ENCODE results near the gene CILP2.

GRCh38 chr19:19502808-19503602, 35.1 kb upstream of the CILP2 start:
- TF ChIP-seq MEF2A (IDR thresholded peaks at IDR 0.05; ENCODE audit: borderline replicate concordance, low read depth) (no peak), YY1 (IDR thresholded peaks at IDR 0.05; ENCODE audit: low read depth) (no peak), FOXM1 (IDR thresholded peaks at IDR 0.05; ENCODE audit: low read depth) (no peak), POLR2AphosphoS5 (IDR thresholded peaks at IDR 0.05; ENCODE audit: low read depth, low read length) (no peak), GABPA (IDR thresholded peaks at IDR 0.05; ENCODE audit: low read depth) (no peak), RXRA (IDR thresholded peaks at IDR 0.05; ENCODE audit: borderline replicate concordance, low read depth) (no peak), EZH2phosphoT487 (IDR thresholded peaks at IDR 0.05; ENCODE audit: borderline replicate concordance, low read depth) (no peak), TEAD4 (IDR thresholded peaks at IDR 0.05; ENCODE audit: borderline replicate concordance, insufficient read depth) (no peak), EP300 (IDR thresholded peaks at IDR 0.05; ENCODE audit: borderline replicate concordance in 1 of 2, low read depth in 1 of 2, low read length in 1 of 2) (no peak), RAD21 (IDR thresholded peaks at IDR 0.05; ENCODE audit: low read length) (no peak), SMC3 (IDR thresholded peaks at IDR 0.05; ENCODE audit: low read depth, low read length) (no peak)
- TF ChIP-seq, protein P1, sequence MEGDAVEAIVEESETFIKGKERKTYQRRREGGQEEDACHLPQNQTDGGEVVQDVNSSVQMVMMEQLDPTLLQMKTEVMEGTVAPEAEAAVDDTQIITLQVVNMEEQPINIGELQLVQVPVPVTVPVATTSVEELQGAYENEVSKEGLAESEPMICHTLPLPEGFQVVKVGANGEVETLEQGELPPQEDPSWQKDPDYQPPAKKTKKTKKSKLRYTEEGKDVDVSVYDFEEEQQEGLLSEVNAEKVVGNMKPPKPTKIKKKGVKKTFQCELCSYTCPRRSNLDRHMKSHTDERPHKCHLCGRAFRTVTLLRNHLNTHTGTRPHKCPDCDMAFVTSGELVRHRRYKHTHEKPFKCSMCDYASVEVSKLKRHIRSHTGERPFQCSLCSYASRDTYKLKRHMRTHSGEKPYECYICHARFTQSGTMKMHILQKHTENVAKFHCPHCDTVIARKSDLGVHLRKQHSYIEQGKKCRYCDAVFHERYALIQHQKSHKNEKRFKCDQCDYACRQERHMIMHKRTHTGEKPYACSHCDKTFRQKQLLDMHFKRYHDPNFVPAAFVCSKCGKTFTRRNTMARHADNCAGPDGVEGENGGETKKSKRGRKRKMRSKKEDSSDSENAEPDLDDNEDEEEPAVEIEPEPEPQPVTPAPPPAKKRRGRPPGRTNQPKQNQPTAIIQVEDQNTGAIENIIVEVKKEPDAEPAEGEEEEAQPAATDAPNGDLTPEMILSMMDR (IDR thresholded peaks at IDR 0.05) = no peak
- TF ChIP-seq, protein P2, sequence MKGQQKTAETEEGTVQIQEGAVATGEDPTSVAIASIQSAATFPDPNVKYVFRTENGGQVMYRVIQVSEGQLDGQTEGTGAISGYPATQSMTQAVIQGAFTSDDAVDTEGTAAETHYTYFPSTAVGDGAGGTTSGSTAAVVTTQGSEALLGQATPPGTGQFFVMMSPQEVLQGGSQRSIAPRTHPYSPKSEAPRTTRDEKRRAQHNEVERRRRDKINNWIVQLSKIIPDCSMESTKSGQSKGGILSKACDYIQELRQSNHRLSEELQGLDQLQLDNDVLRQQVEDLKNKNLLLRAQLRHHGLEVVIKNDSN (IDR thresholded peaks at IDR 0.05; ENCODE audit: borderline replicate concordance, low read depth) = no peak
- TF ChIP-seq, protein P3, sequence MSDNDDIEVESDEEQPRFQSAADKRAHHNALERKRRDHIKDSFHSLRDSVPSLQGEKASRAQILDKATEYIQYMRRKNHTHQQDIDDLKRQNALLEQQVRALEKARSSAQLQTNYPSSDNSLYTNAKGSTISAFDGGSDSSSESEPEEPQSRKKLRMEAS (IDR thresholded peaks at IDR 0.05; ENCODE audit: low read depth) = no peak
